OCI-LY3 (cell line): ENCODE results near the gene PPM1B.

ENCODE experiments used
- EZH2phosphoT487 ChIP-seq: fragments of 200-600 bp; shearing (Covaris generic); IDR thresholded peaks from 2 replicates; pipeline ENCODE4 v1.6.1; 2018; ENCODE audit warnings: antibody characterized with exemption, mixed run types, low read depth
- TF ChIP-seq, protein P1 (sequence below): fragments of 200-600, 300-600 bp; sonication (generic); IDR thresholded peaks from 2 replicates; pipeline ENCODE4 v1.5.1; 2014; ENCODE audit warnings: antibody characterized with exemption, low read length, low read depth

DNA sequence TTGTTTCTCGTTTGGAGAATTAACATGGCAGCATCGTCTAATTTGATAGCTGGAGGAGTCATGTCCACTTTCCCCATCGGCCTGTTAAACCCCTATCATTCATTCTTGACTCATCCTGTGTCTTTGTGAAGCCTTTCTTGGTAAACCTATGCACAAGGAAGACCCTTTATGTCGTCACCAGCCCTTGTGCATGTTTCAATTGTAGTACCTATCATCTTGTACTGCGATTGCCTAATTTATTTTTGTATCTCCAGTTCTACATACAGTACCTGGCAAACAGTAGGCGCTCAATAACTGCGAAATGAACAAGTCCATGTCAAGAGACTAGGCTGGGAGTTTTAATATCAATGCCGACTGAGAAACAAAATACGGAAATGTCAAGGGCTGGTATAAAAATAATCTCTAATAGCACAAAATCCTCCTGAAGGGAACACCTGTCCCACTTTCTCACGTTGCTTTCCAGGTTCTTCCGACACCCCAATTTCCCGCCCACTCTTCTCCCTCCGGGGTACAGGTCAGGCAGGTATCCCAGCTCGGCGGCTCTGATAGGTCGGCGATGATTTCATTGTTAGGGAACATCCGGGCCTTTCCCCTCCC, 1.3 kb upstream of the PPM1B start:
- TF ChIP-seq, protein P1, sequence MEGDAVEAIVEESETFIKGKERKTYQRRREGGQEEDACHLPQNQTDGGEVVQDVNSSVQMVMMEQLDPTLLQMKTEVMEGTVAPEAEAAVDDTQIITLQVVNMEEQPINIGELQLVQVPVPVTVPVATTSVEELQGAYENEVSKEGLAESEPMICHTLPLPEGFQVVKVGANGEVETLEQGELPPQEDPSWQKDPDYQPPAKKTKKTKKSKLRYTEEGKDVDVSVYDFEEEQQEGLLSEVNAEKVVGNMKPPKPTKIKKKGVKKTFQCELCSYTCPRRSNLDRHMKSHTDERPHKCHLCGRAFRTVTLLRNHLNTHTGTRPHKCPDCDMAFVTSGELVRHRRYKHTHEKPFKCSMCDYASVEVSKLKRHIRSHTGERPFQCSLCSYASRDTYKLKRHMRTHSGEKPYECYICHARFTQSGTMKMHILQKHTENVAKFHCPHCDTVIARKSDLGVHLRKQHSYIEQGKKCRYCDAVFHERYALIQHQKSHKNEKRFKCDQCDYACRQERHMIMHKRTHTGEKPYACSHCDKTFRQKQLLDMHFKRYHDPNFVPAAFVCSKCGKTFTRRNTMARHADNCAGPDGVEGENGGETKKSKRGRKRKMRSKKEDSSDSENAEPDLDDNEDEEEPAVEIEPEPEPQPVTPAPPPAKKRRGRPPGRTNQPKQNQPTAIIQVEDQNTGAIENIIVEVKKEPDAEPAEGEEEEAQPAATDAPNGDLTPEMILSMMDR, result no peak
- TF ChIP-seq EZH2phosphoT487, result no peak
